HG02798 (cell line): Measurements from ENCODE around the gene GAN.

Source experiments
- ATAC-seq: cut with Tn5 transposase; IDR thresholded peaks from one replicate; pipeline ENCODE4 v1.9.1; 2021; ENCODE audit warnings: mild to moderate bottlenecking; ENCODE audit not compliant: unreplicated experiment, poor library complexity

Gene GAN

DNA sequence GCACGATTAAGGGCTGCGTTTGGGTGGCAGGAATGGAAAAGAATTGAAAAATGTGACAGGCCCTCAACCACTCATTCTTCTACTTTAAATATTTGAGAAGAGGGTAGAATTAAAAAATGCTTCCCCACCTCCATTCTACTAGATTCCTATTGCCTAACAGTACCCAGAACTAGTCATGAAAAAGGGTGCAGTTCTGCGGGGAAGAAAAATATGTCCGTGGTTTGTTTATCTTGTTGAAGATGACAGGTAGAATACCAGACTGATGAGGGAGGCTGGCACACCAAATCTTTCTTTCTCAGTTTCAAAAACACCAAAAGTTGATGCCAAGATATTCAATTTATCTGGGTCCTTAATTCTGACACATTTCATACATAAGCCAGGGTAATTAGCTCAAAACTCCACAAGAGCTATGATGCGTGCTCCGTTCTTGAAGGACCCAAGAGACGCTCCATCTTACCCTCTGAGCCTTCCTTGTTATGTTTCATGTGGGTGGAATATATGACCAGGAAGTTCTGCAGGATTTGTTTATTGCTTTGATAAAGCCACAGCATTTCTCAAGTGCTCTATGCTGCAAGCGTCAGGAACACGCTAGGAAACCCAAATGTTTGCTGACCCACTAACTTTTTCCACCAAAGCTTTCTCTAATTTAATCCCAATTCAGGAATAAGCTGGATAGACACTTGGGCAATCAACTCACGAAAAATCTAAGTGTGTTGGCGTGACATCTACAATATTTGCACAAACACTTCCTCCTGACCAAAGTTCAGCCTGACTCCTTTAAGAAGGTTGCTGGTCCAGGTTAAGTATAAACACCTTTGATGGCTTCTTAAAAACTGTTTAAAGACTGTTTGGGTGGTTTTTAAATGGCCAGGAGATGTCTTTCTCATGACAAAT, 20.6 kb upstream of the GAN start:
- no peak for ATAC-seq

DNA sequence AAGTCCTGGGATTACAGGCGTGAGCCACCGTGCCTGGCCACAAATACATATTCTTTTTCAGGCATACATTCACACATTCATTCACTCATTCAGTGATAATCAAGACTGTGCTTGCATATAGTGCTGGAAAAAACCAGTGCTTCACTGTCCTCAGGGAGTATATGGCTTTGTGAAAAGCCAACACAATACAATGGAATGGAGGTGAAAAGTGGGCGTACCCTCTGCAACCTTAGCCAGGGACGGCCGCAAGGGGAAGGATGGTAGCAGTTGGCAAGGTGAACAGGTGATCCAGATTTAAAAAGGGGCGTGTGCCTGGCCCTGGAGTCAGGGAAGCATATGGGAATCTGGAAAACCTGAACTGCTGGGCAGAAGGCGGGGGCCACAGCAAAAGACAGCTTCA, 18.1 kb upstream of the GAN start:
- no peak for ATAC-seq

DNA sequence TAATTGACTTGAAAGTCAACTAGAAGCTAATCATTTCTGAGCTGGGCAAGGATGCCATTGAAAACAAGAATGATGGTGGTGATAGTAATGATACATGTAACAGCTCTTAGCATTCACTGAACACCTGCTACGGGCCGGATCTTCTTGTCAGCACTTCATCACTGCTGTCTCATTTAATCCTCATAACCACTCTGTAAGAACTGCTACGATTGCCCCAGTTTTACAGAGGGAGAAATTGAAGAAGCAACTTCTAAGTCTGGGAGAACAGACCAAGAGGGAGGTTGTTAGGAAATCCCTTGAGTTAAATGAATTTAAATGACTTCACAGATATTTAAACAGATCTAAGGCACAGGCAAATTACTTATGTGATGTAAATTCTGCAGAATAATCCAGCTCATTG, 7.0 kb upstream of the GAN start:
- ATAC-seq = no peak

DNA sequence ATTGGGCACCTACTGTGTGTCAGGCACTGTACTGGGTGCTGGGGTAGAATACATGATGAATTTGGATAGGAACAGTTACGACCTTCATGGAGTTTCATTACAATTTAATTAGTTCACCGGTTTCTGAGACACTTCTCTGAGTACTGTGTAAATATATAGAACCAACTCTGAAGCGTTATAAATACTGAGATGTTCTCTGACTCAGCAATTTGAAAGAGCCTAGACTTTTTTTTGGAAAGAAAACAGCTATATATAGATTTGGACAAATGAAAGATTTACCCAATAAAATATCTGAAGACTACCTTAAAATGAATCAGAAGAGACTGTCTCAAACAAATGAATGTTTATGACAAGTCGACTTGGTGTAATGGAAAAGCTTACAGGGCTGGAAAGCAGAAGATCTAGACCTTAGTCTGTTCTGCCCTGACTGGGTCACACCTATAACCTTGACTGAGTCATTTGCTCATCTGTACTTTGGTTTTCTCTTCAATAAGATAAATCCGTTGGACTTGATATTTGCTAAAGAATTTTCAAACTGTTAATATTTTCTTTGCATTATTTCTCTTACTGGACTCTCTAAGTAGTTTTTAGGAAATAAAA, 4.6 kb upstream of the GAN start:
- ATAC-seq = no peak

DNA sequence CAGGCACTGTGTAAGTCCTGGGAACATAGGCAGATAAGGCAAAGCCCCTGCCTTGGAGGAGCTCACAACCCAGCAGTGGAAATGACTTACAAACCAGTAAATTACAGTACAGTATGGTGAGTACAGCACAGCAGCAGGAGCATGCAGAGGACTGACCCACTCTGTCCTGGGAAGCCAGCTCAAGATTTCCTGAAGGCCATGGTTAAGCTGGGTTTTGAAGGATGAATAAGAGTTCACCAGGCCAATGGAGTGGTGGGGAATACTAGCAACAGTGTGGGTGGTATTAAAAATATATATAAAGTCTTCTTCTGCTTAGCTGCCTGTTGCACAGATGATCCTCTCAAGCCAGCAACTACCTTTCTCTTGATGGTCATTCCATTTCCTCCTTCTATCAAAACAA, 3.0 kb upstream of the GAN start:
- no peak for ATAC-seq

DNA sequence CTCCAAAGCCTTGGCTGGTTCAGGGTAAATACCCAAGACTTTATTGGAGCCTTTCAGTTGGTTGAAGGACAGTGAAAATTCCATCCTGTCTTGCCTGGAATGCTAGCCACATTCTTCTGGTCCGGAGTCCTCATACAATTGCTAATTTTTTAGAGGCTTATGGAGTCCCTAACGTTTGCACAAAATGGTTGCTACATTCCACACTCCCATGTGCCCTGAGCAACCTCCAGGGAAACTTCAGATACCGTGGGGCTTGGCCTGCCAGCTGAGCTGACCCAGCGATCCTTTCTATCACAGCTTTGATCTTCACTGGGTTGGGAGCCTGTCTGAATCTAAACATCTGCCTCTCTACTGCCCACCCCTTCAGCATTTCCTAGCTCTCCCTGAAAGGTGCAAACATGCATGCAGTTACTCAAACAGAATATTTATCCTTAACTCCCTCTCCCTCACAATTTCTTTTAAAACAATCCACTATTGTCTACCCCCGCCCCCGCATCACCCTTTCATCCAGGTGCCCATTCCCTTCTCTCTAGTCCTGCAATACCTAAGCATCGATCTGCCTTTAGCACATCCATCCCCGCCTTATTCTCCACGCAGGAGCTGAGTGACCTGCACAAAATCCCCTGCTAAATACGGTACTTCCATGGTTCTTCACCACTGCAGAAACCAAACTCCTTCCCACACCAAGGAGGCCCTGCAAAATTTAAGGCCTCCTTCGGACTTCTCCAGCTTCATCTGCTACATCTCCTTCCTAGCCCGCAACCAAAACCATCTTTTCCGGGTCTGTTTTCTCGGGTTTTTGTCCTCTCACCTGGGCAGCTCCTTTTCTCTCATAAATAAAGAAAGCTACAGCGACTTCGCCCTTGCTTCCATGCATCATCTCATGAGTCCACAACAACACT, 810 bp upstream of the GAN start:
- no peak for ATAC-seq

DNA sequence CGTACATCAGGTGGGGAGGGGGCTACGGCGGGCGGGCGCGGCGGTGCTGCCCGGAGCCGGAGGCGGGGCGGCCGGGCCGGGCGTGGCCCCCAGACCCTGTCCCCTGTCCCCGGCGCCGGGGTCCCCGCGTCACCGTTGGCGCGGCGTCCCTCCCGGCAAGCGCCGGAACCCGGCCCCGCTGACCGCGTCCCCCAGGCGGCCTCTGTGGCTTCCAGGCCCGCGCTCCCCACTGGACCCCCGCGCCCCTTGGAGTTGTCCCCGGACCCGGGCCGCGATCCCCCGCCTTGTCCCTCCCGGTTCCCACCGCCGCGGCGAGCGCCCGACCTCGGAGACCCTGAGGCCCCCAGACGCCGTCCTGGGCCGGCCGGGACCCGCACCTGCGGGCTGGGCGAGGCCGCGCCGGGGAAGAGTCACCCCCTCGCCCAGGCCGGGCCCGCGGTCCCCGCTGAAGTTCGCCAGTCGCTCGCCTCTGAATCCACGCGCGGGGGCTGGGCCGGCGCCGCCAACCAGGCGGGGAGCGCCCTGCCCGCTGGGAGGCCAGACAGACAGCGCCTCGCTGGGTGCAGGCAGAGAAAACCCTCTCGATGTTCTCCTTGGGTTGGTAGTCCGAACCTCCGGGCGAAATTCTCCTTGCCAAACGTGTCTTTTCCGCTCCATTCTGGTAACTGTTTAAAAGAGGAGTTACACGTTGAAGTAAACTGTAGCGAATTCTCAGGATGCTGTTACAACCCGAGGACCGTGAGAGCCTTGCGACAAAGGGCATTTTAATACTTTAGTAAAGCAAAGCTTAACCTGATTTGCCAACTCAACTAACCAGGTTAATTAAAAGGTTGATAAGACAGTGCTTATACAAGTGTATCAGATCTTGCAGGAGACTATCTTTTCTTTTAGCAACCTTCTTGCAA, 761 bp downstream of the GAN start:
- ATAC-seq = peak; percentile 33

DNA sequence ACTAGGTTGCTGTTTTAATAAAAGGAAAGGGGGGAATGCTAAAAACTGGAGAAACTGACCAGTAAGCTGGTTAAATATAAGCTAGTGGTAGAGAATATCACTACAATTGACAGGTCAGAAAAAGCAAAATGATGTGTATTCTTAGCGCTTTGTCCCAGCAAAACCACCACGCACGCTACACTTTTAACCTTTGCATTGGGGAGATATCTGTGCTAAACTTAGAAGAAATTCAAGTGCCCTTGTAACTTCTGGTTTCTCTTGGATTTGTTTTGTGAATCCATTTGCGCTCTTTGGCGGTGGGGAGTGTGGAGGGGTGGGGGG, 1.4 kb downstream of the GAN start:
- ATAC-seq = no peak

DNA sequence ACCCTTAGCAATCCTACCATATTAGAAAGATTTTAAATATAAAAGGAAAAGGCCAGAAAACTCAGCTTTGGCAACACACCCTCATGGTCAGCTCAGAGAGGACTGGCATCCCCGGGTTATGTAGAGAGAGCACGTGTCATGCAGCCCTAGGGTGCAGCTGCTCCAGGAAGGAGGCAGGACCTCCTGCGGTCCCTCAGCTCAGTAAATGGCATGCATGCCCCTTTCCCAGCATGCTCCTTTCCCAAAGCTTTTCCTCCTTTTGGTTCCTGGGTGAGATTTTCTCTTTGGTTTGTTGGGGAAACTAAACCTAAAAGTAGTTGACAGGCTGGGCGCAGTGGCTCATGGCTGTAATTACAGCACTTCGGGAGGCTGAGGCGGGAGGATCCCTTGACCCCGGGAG, 3.9 kb downstream of the GAN start:
- no peak for ATAC-seq

DNA sequence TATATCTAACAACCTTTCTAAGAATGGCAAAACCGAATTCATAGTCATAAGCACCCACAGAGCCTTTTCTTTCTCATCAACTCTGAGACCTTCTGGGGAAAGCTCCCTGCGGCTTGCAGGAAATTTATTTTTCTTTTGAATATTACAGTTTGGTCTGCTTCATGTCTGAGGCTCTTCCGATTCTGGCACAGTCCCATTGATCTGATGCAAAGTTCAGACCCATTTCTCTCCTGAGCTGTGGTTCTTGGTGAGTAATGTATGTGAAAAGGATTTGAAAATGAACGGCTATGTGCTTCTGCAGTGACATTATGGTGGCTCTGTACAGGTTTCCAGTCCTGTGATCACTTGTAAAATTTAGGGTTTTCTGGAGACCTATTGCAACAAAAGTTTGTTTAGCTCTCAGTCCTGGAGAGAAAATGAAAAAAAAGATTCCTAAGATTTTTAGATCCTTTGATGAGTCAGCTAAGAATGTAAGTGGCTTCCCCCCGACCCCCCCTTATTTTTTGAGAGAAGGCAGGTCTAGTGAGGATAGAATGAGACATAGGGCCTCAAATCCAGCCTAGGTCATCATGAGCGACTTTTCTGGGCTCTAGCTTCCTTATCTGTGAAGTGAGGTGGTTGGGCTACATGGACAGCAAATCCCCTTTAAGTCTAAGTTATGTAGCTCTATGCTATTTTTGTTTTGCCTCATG, 4.6 kb downstream of the GAN start:
- ATAC-seq = no peak

DNA sequence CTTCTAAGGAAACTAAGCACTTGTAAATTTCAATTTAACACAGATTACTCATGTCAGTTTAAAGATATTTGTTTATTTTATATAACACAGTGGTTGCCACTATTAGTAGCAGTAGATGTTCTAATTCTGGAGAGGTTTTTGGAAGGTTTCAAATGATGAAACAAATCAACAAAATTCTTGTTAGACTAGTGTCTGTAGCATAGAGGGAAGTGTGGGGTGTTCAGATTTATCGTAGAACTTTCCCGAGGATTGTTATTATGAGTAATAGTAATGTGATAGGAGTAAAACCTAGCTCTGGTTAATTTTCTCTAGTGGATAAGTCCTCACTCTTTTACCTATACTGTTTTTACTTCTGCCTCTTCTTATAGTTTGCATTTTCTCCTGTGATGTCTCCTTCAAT, 6.3 kb downstream of the GAN start:
- ATAC-seq = no peak

DNA sequence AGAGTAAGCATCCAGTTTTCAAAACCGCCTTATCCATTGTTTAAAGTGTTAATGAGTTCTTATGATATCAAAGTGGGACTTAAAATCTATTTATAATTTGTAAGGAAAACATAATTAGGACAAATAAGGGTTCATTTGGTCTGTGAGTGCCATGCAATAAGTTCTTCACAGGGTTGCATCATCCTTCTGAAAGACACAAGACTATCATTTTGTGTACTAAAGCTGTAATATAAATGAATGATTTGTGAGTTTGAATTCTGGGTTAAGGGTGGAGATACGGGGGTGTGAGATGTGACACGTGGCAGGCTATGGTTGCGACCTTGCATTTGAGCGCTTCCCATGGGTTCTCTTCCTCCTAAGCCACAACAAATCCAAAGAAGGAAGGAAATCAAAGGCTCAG, 6.8 kb downstream of the GAN start:
- ATAC-seq = no peak

DNA sequence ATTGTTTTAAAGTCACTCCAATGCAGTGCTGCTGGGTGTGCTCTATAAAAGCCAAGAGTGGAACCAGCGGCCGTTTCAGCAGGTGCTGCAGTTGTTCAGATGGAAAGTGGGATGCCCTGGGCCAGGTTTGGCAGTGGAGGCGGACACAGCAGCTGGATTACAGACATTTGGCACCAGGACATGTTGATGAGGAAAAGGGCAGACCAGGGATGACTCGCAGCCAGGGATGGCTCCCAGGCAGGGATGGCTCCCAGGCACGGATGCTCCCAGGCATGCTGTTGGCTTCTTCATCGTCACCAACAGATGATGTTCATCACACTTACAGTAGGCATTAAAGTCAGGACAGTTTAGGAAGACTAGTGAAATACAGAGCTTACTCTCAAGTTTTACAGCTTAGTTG, 10.0 kb downstream of the GAN start:
- ATAC-seq = no peak

DNA sequence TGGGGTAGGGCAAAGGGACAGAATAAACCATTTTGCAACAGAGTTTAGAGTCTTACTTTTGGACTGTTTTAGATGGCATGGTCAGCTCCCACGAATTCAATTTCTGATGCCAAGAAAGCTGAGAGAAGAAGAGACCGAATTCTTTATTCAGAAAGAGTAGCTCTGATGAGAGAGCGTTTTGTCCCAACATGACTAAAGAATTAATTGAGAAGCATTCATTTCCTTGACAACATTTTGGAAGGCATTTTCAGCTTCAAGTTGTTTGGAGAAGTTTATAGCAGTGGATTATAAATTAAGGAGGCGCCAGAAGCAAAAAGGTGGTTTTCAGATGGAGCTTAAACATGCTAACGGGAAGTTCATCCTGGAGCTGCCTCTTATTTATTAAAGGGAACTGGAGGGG, 12.2 kb downstream of the GAN start:
- ATAC-seq = no peak

DNA sequence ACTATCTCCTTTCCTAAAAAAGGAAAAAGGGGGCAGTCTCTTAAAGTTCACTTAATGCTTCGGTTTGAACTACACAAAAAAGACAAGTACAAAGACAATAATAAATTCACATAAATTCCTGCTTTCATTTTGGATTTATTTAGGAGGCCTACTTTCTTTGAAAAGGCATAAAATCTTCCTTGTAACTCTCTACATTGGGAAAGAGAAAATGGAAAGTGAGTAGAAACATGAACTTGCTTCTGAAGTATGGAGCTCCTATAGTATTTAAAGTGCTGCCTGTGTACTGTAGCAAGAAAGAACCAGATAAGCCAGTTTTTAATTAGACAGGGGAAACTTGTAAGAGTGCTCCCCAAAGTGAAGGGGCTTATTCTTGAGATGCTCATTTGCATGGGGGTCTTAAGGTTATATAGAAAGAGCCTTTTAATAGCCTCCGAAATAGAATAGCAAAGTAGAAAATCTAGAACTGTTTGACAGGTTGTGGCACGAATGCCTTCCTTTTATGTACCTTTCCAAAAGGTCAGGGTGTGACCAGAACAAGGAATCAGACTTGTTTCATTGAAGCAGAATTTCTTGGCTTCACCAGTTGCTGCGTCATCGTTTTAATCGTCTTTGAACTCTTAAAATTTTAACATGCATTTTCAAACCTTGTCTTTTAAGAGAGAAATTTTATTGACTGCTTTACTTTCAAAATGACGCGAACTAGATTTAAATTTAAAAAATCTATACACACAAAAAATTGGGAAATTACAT, 12.9 kb downstream of the GAN start:
- ATAC-seq = no peak

DNA sequence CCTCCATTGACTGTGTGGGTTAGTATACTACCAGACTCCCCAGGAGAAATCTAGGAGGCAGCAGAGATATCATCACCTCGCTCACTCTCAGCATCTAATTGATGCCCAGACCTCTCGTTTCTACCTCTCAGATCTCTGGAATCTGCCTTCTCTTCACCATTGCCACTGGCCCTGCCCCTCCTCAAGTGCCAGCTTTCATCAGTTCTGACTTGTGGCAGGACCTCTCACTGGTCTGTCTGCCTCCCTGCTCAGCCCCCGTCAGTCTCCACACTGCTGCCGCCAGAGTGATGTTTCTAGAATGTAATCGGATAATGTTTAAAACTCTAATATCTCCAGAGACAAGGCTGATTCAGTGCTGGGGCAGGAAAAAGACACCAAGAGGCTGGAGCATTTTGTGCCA, 15.2 kb downstream of the GAN start:
- no peak for ATAC-seq

DNA sequence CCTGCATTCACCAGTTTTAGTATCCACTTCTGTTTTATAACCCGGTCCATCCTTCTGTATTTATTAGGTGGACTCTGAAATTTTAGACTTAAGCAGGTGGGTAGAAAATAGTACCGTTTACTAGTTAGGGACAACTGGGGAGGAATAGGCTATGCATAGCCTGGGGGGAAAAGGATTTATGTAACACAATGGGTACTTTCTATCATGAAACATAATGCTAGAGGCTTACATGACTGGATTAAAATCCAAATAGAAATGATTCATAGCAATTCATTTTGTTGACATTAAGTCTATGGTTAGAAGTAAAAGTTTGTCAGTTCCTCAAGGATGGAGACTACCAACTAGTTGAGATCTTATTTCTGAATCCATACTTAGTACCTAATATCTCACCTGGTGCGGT, 18.6 kb downstream of the GAN start:
- ATAC-seq = no peak

DNA sequence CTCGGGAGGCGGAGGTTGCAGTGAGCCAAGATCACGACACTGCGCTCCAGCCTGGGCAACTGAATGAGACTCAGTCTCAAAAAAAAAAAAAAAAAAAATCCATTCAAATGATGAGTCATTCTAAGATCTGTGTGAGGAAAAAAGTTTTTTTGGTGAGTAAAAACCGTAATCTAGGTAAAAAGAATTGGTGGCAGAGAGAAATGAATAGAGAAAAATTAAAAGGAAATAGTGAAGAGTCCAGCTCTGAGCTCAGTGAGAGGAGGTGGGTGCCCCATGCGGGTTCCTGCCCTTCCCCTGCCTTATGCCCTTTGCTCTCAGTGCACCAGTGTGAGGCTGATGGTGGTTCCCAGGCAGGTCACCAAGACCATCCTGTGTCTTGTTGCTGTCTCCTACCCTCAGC, 20.9 kb downstream of the GAN start:
- no peak for ATAC-seq

DNA sequence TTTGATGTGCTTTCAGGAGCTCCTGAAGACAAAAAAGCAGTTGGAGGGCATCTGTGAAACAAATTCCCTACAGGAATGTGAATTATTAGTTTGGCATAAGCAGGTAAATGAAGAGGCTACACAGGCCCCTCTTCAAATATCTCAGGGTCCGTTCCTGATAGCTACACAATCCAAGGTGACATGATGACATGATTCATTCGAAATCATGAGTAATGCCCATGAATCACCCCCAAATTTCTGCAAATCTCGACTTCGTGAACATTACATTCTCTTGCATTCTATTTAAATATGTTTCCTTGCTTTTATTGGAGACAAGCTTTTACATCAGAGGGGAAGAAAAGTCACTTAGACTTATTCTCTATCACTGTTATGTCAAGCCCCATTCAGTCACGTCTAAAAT, 22.3 kb downstream of the GAN start:
- ATAC-seq = no peak
